Ramos (cell line): ENCODE data around the gene HMG20A.

Experiments used
- in situ Hi-C: fragments of 300-500 bp; cut with MboI; formaldehyde crosslinking; loops from one replicate; pipeline ENCODE4 v1.14.3; 2022; ENCODE audit warnings: low sequenced_read_pairs; ENCODE audit not compliant: unreplicated experiment

The HMG20A gene

GRCh38 chr15:77420610-77421369 lies at the start of gene HMG20A:
Gene HMG20A (plus strand): TSS chr15:77420888. CDS start chr15:77458408, 37,520 bp downstream.
- in situ Hi-C loops, result no loop called here

GRCh38 chr15:77371850-77372563 lies 48.7 kb upstream of the HMG20A start:
- in situ Hi-C loops, result no loop called here

- in situ Hi-C loops, result no loop called here
These were observed 47.2 kb upstream of the HMG20A start for GRCh38 chr15:77373441-77373840.

GRCh38 chr15:77375133-77375532 lies 45.6 kb upstream of the HMG20A start:
- in situ Hi-C loops, result no loop called here

GRCh38 chr15:77376770-77377169 lies 43.9 kb upstream of the HMG20A start:
- in situ Hi-C loops, result no loop called here

GRCh38 chr15:77380033-77380432 lies 40.7 kb upstream of the HMG20A start:
- in situ Hi-C loops, result no loop called here

- in situ Hi-C loops, result no loop called here
These were observed 36.6 kb upstream of the HMG20A start for GRCh38 chr15:77384086-77384485.

- in situ Hi-C loops, result no loop called here
These were observed 35.9 kb upstream of the HMG20A start for GRCh38 chr15:77384589-77385359.

- in situ Hi-C loops, result no loop called here
These were observed 34.1 kb upstream of the HMG20A start for GRCh38 chr15:77386626-77387025.

- in situ Hi-C loops, result no loop called here
These were observed 33.2 kb upstream of the HMG20A start for GRCh38 chr15:77387365-77388105.

- in situ Hi-C loops, result no loop called here
These were observed 29.2 kb upstream of the HMG20A start for GRCh38 chr15:77391372-77391951.

- in situ Hi-C loops, result no loop called here
These were observed 27.8 kb upstream of the HMG20A start for GRCh38 chr15:77392762-77393470.

GRCh38 chr15:77393471-77393840 lies 27.2 kb upstream of the HMG20A start:
- in situ Hi-C loops, result no loop called here

GRCh38 chr15:77395013-77395774 lies 25.5 kb upstream of the HMG20A start:
- in situ Hi-C loops, result no loop called here

- in situ Hi-C loops, result no loop called here
These were observed 24.0 kb upstream of the HMG20A start for GRCh38 chr15:77396692-77397091.

GRCh38 chr15:77398927-77399326 lies 21.8 kb upstream of the HMG20A start:
- in situ Hi-C loops, result no loop called here

GRCh38 chr15:77400258-77400657 lies 20.4 kb upstream of the HMG20A start:
- in situ Hi-C loops, result no loop called here

GRCh38 chr15:77402740-77403379 lies 17.8 kb upstream of the HMG20A start:
- in situ Hi-C loops, result no loop called here
